DMS114 treated with DMSO at 0.1 percent for 48 hours (cell line): ENCODE results near the gene PEX26.
"Not testable (repeated sequence)": the region's sequence is repeated elsewhere in the genome, so short reads cannot be mapped to it uniquely, and the experiment has no call there.

Experiments
- DNase-seq: peaks from one replicate; lab custom pipeline; 2025; ENCODE audit not compliant: unreplicated experiment; lab: John Stamatoyannopoulos, UW

PEX26 gene

DNA sequence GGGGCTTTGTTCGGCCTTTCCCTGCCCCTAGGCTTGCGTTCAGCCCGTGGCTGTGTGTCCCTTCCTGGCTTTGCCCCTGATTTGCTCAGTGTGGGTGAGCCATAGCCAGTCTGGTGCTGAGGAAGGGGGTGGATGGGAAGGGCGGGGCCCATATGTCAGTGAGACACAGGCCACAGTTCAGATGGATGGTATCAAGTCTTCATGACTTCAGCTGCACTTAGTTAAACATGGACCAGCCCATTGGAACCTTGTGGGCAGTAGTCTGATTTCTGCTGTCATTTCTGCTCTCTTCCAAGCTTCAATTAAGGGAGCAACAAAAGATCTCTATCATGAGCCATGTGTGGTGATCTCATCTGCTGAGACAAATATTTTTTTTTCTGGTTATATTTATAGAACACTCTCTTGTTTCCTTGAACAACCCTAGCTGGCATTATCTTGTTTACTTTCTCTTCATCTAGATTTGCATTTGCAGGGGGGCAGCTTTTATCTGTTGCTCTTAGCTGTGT is 21.6 kb upstream of the PEX26 start:
- no peak for DNase-seq

DNA sequence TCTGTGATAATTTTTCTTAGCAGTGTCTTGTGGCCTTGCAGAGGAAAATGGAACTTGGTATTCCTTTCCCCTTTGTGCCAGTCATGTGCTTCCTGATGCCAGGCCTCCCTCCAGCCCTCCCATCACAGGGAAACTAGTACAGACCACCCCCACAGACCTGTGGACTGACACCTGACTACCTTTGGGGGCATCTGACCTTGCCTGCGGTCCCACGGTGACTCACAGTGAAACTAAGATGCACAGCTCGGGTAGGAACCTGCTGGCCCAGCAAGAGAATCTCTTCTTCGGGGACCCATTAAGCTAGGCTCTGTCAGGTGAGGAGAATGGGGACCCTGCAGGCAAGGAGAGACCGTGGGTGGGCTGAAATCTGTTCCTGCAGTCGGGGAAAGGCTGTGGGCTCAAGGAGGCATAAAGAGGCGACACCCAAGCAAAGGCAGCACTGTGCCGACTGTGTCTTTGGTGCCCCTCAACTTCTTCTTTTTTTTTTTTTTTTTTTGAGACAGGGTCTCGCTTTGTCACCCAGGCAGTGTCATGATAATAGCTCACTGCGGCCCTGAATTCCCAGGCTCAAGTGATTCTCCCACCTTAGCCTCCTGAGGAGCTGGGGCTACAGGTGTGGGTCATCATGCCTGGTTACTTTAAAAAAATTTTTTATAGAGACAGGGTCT is 20.8 kb upstream of the PEX26 start:
- DNase-seq = no peak

DNA sequence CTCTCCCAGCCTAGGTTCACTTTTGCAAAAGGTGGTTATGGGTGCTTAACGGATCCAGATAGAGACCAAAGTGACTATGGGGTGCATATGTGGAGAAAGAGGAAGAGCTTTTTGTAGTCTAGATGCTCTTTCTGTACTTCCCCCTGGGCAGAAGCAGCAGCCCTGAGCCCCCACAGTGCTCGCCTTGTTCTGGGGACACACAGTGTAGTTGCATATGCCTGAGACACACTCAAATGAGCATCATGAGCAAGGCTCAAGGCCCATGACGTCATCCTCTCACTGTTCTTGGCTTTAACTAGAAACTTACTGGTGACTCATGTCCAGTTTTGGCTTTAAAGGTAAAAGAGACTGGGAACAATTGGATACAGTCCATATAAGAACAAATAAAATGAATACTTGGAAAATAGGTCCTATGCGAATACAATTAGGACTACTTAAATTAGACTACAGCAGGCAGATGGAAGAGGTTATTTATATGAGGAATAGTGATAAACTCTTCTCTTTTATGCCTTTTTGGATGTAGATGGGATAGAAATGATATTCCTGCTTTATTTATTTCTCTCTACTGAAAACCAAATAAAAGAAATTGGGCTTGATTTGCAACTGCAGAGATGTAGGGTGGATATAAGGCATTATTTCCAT is 20.1 kb upstream of the PEX26 start:
- no peak for DNase-seq

DNA sequence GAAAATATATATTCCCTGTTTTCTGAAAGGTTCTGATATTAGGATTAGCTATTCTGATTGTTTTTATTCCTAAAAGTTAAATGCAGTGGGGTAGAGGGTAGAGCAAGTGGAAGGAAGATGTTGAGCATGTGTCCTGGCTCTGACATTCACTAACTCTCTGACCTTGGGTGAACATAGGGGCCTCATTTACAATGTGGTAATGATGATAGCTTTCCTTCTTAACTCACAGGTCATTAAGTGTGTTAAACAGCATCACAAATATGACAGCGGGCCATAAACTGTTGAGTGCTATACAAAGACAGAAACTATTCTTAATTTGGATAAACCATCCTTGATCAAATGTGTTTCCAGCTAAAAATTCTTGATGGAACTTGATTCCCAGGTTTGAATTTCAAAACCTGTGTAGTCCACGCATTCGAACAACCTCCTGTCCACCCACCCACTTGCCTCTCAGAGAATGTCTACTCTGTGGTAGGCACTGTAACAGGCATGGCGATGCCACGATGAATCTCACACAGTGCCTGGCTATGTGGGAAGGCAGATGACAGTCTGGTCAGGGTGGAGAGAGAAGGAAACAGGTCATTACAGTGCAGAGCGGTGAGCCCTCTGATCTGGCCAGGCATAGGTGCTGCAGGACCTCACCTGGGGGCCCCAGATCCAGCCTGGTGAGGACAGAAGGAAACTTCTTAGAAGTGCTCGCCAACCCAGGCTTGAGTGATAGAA is 19.3 kb upstream of the PEX26 start:
- DNase-seq = no peak

DNA sequence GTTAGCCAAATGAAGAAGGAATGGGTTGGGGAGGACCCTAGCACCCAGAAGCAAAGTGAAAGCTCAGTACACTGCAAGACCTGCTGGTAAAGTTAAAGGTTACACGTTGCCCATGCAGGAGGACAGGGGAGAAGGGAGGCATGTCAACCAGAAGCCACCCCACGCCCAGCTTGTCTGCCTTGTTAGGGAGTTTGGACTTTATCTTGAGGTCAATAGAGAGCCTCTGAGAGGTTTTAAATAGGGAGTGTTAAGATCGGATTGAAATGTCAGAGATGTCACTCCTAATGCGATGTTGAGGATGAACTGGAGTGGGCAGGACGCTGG is 18.7 kb upstream of the PEX26 start:
- no peak for DNase-seq

DNA sequence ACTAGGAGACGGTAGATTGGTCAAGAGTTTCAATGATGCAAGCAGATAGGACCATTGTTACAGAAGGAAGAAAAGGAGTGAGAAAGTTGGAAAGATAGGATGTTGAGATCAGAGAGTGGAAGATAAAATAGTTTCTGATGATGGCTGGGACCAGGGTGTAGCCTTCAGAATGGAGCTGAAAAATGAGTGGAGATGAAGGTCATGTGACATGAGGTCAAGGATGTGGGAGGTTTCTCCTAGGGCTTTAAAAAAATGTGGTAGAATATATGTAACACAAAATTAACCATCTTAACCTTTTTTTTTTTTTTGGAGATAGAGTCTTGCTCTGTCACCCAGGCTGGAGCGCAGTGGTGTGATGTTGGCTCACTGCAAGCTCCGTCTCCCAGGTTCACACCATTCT is 18.3 kb upstream of the PEX26 start:
- no peak for DNase-seq

DNA sequence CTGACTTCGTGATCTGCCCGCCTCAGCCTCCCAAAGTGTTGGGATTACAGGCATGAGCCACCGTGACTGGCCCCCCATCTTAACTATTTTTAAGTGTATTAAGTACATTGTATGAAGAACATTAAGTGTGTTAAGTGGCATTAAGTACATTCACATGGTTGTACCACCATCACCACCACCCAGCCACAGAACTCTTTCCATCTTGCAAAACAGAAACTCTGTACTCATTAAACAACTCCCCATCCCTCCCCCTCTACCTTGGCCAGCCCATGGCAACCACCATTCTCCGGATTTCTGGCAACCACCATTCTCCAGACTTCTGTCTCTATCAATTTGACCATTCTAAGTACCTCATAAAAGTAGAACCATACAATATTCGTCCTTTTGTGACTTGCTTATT is 17.8 kb upstream of the PEX26 start:
- no peak for DNase-seq

DNA sequence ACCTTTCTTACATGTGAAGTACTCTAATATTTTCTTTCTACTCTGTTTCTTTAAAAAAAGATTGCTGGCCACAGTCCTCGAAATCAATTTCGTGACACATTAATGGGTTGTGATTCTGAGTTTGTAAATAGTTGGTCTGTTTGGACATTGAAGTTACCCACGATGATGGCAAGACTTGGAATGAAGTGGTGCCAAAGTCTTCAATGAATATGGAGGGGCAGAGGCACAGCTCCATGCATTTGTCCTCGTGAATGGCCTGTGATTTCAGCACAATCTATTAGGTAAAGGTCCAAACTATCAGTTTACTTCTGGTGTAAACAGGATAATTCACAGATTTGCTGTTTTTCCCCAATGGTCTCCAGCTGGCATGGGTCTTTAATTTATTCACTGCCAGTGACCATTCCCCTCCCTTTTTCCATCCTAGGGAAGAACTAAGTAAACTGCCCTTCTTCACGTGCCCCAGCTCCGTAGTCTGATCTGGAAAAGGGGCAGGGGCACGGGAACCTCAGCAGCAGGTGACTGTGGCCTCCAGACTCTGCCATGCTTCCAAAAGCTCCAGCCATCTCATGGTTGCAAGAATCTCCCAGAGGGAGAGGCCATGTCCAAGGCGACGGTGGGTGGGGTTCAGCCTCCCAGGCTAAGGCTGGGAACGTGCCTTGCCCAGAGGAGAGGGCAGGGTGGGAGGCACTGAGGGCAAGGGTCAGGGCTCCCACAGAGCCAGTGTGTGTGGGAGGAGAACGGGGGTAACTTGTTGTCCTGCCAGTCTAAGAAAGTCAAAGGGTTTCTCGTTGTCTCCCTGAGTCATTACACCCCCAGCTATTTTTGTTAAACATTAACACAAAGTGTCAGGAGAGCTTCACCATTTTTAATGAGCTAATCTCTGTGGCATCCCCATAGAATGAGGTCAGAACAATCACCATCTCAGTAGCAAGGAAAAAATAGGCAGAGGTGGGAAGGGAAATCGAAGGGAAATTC is 16.9 kb upstream of the PEX26 start:
- no peak for DNase-seq

DNA sequence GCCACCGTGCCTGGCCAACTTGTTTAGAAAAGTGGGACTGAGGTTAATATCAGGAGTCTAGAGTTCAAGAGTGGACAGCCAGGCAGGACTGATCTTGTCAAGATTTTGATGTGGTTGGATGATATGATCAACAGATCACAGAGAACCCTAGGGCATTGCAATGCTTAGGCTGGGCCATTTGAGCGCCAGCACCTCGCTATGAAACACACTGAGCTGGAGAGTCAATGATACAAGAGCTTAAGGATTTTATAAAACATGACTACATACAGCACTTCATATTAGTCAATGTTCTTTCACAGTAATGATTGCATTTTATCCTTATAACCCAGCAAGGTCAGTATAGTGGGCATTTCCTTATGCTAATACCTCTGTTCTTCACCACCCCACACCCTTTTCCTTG is 15.4 kb upstream of the PEX26 start:
- DNase-seq = no peak

DNA sequence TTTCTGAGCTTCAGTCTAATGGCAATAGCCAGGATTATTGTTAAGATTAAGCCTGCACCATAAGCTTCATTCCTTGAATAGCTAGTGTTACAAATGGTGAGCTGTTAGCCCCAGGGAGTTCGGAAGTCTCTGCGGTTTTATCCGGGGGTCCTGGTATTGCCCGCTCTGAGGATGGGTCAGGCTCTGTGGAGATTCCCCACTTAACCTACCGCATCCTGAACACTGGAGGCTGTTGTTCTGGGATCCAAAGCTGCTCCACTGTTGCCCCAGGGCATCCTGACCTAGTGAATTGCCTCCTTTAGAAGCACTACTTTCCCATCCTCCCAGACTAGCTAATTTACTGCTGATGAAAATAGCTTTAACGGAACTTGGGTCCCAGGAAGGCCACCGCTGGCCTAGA is 14.5 kb upstream of the PEX26 start:
- DNase-seq = no peak

DNA sequence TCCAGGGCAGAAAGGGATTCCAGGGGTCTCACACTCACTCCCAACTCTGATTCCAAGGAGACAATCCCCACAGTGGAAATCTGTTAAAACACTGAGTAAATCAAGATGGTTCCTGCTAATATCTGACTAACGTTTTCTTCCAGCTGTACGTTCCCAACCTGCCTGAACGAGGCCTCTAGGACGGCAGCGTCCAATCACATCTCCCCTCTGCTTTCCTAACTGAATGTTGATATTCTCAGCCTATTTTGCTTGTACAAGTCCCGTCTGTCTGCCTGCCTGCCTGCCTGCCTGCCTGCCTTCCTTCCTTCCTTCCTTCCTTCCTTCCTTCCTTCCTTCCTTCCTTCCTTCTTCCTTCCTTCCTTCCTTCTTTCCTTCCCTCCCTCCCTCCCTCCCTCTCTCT is 14.1 kb upstream of the PEX26 start:
- not testable (repeated sequence) for DNase-seq

DNA sequence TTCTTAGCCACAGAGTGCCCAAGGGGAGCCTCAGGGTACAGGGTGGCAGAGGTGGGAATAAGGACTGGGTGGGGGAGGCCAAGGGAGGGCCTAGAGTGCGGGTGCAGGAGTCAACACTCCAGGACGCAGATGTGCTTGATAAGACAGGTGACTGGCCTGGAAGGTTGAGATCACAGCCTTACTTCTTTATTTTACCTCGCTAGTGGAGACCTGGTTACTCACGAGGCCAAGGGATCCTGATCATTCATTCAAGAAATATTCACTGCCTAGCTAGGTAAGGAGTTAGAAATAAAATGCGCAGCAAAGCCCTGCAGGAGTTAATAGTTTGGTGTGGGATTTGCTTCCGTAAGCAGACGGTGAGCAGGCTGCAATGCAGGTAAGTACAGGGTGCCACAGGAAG is 13.2 kb upstream of the PEX26 start:
- DNase-seq = no peak

DNA sequence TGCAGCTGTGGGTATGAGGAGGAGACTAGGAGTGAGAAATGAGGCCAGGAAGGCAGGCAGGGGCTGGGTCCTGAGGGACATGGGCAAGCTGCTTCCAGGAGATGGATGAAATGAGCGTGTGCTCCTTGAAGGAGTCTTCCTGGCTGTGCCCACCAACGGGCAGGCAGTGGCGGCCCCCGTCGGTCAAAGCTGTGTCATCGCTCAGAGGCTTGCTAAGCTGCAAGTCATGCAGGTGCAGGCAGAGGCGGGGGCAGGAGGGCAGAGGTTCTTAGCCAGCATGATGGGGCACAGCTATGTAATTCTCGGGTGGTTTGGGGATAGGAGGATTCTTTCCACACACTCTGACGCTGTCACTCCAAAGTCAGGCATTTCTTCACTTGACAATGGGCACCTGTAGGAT is 12.5 kb upstream of the PEX26 start:
- DNase-seq = no peak

DNA sequence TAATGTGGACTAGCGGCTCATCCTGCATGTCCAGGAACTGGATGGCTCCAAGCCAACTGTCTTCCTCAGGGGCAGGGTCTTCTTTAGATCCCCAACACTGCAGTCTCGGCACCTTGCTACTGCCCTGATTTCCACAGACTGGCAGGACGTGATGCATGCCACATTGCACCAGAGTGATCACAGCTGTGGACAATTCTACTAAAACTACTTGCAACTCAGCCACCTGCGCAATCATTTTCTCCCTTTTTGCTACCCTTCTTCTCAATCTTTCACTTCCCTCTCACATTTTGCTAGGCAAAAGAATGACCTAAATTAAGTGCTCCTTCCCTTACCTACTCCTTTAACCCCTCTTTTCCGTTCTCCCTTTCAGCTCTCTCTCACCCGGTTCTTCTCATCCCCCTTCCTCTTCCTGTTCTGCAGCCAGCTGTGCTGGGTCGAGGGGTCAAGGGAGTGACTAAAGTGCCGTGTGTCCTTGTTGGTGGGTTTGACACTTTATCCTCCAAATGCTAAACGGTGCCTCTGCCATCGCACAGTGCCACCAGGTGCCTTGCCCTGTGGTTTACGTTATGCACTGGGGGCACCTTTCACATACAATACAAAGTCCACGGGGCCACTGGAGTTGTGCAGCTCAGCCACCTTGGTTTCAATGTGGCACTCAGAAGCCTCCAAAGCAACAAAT is 11.5 kb upstream of the PEX26 start:
- DNase-seq = no peak

DNA sequence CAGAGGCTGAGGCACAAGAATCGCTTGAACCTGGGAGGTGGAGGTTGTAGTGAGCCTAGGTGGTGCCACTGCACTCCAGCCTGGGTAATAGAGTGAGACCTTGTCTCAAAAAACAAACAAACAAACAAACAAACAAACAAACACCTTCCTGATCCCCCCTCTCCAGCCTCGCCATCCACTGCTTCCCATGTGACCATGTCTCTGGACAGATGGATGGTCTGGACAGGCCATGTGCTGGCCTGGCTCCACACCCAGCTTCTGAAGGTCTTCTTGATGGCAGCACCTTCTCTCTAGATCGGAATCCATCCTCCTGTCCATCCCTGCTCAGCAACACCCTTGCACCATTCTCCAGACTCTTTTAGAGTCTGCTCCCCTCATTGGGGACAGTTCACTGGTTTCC is 10.7 kb upstream of the PEX26 start:
- no peak for DNase-seq

DNA sequence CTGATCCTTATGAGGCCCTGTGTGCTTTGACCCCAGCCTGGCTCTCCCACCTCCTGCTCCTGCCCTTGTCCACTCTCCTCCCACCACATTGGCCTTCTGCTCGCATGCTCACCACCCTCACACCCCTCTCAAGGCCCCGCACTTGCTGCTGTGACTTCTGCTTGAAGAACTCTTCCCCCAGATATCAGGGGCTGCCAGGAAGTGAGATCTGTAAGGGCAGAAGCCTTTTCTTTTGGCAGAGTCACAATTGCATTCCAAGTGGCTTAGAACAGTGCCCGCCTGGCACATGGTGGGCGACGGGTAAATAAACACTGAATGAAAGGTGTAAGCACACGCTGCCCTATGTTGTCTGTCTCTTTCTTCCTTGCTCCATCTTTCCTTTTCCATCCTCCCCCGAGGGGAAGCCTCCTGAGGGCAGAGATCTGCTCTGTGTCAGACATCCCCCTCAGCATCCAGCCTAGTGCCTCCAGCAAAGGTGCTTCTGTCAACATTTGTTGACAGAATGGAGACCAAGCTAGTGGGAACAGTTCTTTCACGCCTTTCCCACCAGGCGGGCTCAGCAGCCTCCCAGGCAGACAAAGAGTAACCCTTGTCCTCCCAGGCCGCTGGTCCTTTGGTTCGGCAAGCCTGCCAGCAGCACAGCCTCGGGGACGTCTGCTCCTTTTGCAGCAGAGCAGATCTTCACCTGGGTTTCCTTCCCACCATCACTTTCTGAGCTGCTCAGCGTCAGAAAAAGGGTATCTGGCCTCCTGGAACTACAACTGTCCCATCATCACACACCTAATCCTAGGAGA is 10.0 kb upstream of the PEX26 start:
- no peak for DNase-seq

DNA sequence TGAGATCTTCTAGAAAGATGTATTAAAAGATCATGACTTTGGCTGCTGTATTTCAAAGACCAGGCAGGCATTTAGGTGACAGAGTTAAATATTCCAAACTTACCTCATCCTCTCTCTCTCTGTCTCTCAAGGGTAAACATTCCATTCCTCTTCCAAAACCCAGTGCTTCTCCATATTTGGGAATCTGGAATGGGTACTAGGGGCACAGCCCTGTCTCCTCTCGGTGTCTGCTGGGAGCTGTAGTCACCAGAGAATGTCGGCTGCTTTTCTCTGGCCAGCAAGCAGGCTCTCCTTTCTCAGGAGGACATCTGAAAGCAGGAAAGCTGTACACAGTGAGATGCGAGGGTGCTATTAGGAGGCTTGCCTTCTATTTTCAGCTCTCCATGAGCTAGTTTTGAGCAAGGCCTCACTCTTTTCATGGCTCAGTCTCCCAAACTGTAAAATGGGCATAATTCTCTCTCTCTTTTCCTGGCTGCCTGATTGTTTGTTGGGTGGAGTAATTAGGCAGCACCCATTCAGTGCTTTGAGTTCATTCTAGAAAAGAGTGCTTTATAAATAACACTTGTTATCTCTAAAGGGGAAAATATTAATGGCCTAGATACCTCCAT is 9.3 kb upstream of the PEX26 start:
- DNase-seq = no peak

DNA sequence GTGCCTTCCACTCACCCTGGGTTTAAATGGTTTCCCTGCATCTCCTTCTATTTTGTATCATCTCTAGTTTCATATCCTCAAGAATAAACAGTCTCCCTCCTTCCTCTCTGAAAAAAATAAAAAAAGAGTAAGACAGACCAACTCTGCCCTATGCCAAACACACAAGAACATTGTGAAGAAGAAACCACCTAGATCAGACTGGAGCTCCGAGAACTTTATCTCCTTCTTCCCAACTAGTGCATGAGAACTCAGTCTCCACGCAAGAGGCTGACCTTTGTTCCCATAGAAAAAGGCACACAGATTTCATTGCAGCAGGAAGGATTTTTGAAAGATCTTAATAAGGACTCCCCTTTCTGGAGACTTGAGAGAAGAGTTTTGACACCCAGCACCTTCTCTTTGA is 8.7 kb upstream of the PEX26 start:
- DNase-seq = no peak

DNA sequence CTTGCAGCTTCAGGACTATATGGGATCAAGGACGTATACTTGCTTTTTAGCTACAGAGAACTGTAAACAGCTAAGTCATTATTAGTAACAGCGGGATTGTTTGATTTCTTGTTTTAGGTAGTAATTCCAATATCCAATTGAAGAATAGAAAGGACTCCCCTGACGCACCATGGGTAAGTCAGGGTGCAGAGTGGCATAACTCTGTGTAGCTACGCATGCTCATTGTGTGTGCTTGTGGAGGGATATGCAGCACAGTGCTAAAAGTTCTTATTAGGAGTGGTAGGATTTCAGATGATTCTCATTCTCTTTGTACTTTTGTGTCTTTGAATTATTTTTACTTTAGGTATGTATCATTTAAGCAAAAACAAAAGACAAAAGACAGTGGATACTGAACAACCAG is 7.7 kb upstream of the PEX26 start:
- no peak for DNase-seq
